Skeletal muscle satellite cell (primary cell): ENCODE results near the gene RAD51AP2.

ENCODE experiments used
- H3K27me3 ChIP-seq: 2 replicates; pipeline ENCODE4 v1.7.0; 2013; ENCODE audit warnings: low read length; ENCODE audit not compliant: control insufficient read depth, insufficient read depth
- H3K36me3 ChIP-seq: 2 replicates; pipeline ENCODE4 v1.7.0; 2013; ENCODE audit warnings: mild to moderate bottlenecking, control low read depth, low read length; ENCODE audit not compliant: insufficient read depth
- H3K4me1 ChIP-seq: 2 replicates; pipeline ENCODE4 v1.7.0; 2013; ENCODE audit warnings: low read length; ENCODE audit not compliant: control insufficient read depth, insufficient read depth
- H3K4me2 ChIP-seq: 2 replicates; pipeline ENCODE4 v1.7.0; 2013; ENCODE audit warnings: mild to moderate bottlenecking, low read length
- H3K4me3 ChIP-seq: 2 replicates; pipeline ENCODE4 v1.7.0; 2013; ENCODE audit warnings: low read length
- H3K9ac ChIP-seq: 2 replicates; pipeline ENCODE4 v1.7.0; 2013; ENCODE audit warnings: mild to moderate bottlenecking, low read depth, low read length, moderate library complexity
- H3K9me3 ChIP-seq: replicated peaks from 2 replicates; pipeline ENCODE4 v1.7.0; 2013; ENCODE audit warnings: mild to moderate bottlenecking, control low read depth, low read length

RAD51AP2 gene

GRCh38 chr2:17543848-17544247, 25.6 kb upstream of the RAD51AP2 start:
- peaks cover 25% of the 10 kb centered on the region for H3K4me1 ChIP-seq
- H3K4me2 ChIP-seq = no peak overlapping the region
- peaks cover 85% of the 10 kb centered on the region for H3K27me3 ChIP-seq
- H3K9ac ChIP-seq = no peak overlapping the region
- H3K36me3 ChIP-seq = no peaks in the 10 kb centered on the region
- H3K4me3 ChIP-seq = no peak overlapping the region
- H3K9me3 ChIP-seq = no peaks in the 10 kb centered on the region

DNA sequence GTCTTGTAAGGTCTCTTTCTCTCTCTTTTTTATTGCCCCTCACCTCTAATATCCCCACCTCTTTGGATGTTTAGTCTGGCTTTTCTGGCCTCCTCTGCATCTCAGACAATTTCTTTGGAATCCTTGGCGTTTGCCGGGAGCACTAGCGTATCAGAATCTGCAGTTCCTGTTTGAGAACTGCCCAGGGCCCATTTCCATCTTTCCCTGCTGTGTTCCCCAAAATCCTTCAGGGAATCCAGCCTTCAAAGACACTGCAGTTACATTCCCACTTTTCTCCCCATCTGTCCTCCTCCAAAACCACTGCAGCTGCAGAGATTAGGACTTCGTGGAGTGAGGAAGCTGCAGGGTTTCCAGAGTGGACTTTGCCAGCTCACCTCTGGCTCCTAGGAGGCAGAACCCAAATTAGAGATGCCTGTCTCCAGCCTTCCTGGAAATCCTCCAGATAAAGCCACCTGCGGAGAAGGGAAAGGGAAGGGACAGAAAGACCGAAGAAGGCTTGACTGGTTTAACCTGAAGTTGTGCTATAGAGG, 25.0 kb upstream of the RAD51AP2 start:
- Histone ChIP-seq H3K4me3 (no peak overlapping the region), H3K4me2 (no peak overlapping the region), H3K4me1 (peaks cover 28% of the 10 kb centered on the region), H3K27me3 (peaks cover 85% of the 10 kb centered on the region), H3K9me3 (no peaks in the 10 kb centered on the region), H3K9ac (no peak overlapping the region), H3K36me3 (no peaks in the 10 kb centered on the region)

- Histone ChIP-seq H3K9ac (no peak overlapping the region), H3K9me3 (no peaks in the 10 kb centered on the region), H3K4me1 (peaks cover 28% of the 10 kb centered on the region), H3K36me3 (no peaks in the 10 kb centered on the region), H3K4me3 (no peak overlapping the region), H3K4me2 (no peak overlapping the region), H3K27me3 (peaks cover 83% of the 10 kb centered on the region)
Observed at GRCh38 chr2:17542471-17542870, 24.2 kb upstream of the RAD51AP2 start.

GRCh38 chr2:17541531-17541950, 23.3 kb upstream of the RAD51AP2 start:
- Histone ChIP-seq H3K27me3 (peaks cover 74% of the 10 kb centered on the region), H3K4me1 (peaks cover 28% of the 10 kb centered on the region), H3K4me3 (peak overlapping the region; percentile 67), H3K9me3 (no peaks in the 10 kb centered on the region), H3K36me3 (no peaks in the 10 kb centered on the region), H3K4me2 (peak overlapping the region; percentile 87), H3K9ac (no peak overlapping the region)

DNA sequence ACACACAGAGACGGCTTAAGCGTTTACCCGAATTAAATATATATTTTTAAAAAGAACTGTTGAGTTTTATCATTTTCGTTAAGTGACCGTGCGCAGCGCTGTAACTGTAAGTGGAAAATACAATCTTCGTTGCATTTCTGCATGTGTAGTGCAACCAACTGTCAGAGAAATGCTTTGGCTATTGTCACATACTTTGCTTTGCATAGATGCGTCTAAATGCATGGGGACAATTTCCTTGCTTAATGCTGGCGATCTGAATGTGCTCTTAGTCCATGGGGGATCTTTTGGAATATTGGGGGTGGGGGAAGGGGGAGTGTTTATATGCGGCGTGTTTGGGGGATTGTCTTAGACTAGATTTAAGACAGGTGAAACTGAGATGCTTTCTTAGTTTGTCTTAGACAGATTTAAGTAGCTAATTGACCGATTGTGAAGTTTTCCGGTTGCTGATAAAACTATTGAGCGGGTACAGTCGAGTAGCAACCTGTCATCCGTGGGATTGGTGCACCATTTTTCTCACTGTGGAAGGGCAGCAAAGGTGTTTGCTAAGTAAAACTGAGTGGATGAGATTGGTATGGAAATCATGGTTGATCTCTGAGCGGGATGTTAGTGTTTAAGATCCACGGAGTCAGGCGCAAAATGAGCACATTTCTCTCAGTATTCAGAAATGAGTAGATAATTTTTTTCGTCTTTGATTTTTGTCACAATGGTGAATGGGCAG, 22.7 kb upstream of the RAD51AP2 start:
- H3K4me1 ChIP-seq = peaks cover 28% of the 10 kb centered on the region
- peaks cover 75% of the 10 kb centered on the region for H3K27me3 ChIP-seq
- H3K4me3 ChIP-seq = peak overlapping the region; percentile 67
- H3K9ac ChIP-seq = peak overlapping the region; percentile 38
- no peaks in the 10 kb centered on the region for H3K9me3 ChIP-seq
- H3K36me3 ChIP-seq = no peaks in the 10 kb centered on the region
- peak overlapping the region; percentile 87 for H3K4me2 ChIP-seq

DNA sequence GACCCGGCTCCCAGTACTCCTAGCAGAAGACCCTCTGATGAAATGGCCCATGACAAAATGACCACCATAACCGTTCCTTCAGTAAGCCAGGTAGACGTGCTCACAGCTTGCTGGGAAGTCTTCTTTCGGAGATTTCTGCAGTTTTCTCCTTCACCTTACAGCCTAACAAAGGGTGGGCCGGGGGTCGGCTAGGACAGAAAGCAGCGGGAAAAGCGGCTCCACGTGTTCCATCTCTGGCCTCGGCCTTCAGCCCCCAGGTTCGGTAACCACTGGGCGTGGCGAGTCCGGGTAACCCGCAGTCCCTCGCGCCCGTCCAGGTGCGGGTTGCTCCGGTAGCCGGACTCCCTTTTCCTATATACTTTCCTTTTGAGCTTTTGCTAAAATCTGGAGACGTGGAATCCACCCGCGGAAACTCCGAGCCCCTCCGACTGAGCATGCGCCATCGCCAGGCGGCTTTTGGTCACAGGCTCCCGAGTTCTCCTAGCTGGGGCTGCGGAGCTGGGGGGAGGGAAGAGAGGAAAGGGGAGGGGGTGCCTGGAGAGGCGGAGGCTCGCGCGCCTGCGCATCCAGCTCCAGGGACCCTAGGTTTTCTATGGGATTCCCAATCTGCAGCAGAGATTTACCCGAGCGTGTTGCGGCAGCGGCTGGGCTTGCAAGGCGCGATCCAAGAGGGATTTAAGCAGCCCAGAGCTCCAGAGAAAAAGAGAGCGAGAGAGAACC, 22.0 kb upstream of the RAD51AP2 start, which contains the start of gene VSNL1:
TSS of gene VSNL1 (plus strand) at position 604 of the 720 bp plus-strand sequence. CDS start 51,379 bp downstream, outside the sequence.
- Histone ChIP-seq H3K36me3 (no peaks in the 10 kb centered on the region), H3K9me3 (no peaks in the 10 kb centered on the region), H3K4me3 (peak within 1 kb of the TSS; percentile 76), H3K9ac (peak within 1 kb of the TSS; percentile 38), H3K27me3 (peaks cover 74% of the 10 kb centered on the region), H3K4me1 (peaks cover 28% of the 10 kb centered on the region), H3K4me2 (peak within 1 kb of the TSS; percentile 88)

GRCh38 chr2:17539611-17540092, 21.4 kb upstream of the RAD51AP2 start:
- Histone ChIP-seq H3K9me3 (no peaks in the 10 kb centered on the region), H3K36me3 (no peaks in the 10 kb centered on the region), H3K4me2 (peak overlapping the region; percentile 88), H3K27me3 (peaks cover 73% of the 10 kb centered on the region), H3K9ac (no peak overlapping the region), H3K4me1 (peaks cover 28% of the 10 kb centered on the region), H3K4me3 (peak overlapping the region; percentile 76)

- Histone ChIP-seq H3K9ac (peak overlapping the region; percentile 60), H3K27me3 (peaks cover 69% of the 10 kb centered on the region), H3K4me2 (peak overlapping the region; percentile 88), H3K36me3 (no peaks in the 10 kb centered on the region), H3K4me3 (peak overlapping the region; percentile 76), H3K9me3 (no peaks in the 10 kb centered on the region), H3K4me1 (peaks cover 25% of the 10 kb centered on the region)
Observed at GRCh38 chr2:17538844-17539554, 20.8 kb upstream of the RAD51AP2 start.

DNA sequence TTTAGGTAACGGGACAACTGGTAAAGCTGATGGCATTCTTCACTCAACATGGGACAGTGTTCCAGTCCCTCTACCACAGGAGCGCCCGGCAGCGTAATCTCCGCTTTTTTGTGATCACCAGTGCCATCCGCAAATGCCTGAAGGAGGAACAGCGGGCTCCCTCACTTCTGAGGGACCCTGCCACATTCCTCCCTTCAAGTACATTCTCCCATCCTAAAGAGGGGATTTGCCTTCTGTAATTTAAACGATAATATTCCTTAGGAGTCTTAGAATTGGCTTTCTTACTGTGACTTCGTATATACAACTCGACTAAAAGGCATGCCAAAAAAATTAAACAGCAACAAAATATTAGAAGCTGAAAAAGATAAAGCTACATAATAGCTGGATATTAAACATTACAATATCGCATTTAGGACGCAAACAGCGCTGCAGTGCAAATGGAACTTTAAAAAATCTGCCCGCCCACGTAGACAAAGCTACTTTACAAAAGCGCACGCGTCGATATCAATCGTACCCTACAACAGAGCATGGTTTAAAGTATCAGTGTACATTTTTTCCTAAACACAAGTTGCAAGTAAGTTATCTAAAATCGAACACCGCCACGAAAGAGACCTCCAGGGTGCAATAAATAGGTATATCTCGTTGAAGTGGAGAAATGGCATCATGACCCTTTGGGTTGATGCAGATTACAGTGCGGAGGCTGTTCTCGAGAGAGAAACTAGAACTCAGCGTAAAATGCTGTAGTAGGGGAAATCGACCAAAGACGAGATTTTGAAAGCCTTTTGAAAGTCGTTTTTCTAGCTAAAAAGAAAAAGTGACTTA, 20.0 kb upstream of the RAD51AP2 start:
- Histone ChIP-seq H3K4me1 (peaks cover 25% of the 10 kb centered on the region), H3K27me3 (peaks cover 69% of the 10 kb centered on the region), H3K4me3 (peak overlapping the region; percentile 76), H3K36me3 (no peaks in the 10 kb centered on the region), H3K9me3 (no peaks in the 10 kb centered on the region), H3K4me2 (peak overlapping the region; percentile 88), H3K9ac (peak overlapping the region; percentile 60)

GRCh38 chr2:17536416-17536815, 18.2 kb upstream of the RAD51AP2 start:
- no peak overlapping the region for H3K9ac ChIP-seq
- no peaks in the 10 kb centered on the region for H3K36me3 ChIP-seq
- H3K4me1 ChIP-seq = peaks cover 24% of the 10 kb centered on the region
- no peaks in the 10 kb centered on the region for H3K9me3 ChIP-seq
- no peak overlapping the region for H3K4me2 ChIP-seq
- no peak overlapping the region for H3K4me3 ChIP-seq
- peaks cover 60% of the 10 kb centered on the region for H3K27me3 ChIP-seq
